Activated T-cell treated with anti-CD3 and anti-CD28 coated beads, Interleukin-2, amount 50 U/mL, for 72 hours (primary cell): ENCODE data around the gene SORCS3. TPM values are rescaled to one million over a fixed set of nuclear protein-coding genes. Genes with fewer than 3 reads are reported as not detected.

Experiments
- ATAC-seq, 2 donors: fragments of 150-1000 bp; cut with Tn5 transposase; replicated peaks in 1 of 2; 2 replicates each; pipeline ENCODE4 v1.10.0; 2021; ENCODE audit warnings: moderate library complexity in 2 of 2, mild to moderate bottlenecking in 1 of 2
- DNase-seq, 2 donors: peaks; one replicate each; pipeline ENCODE4 v3.0.0; 2021 to 2022; ENCODE audit warnings: mixed read lengths in 1 of 2
- H3K27ac Mint-ChIP-seq: one replicate; pipeline ENCODE4 v1.8.0; 2022; ENCODE audit warnings: mild to moderate bottlenecking, moderate library complexity, mixed read lengths
- H3K27me3 Mint-ChIP-seq: one replicate; pipeline ENCODE4 v1.8.0; 2022; ENCODE audit warnings: low read depth, mixed read lengths
- H3K36me3 Mint-ChIP-seq, 2 donors: one replicate each; pipeline ENCODE4 v1.8.0; 2022; ENCODE audit warnings: mixed read lengths in 2 of 2, mild to moderate bottlenecking in 1 of 2; ENCODE audit not compliant: insufficient read depth in 2 of 2
- H3K4me1 Mint-ChIP-seq: one replicate; pipeline ENCODE4 v1.8.0; 2022; ENCODE audit warnings: low read depth, mixed read lengths
- H3K4me3 Mint-ChIP-seq, 2 donors: one replicate each; pipeline ENCODE4 v1.8.0; 2022; ENCODE audit warnings: mild to moderate bottlenecking in 2 of 2, mixed read lengths in 2 of 2, moderate library complexity in 2 of 2
- H3K9me3 Mint-ChIP-seq, 2 donors: one replicate each; pipeline ENCODE4 v1.8.0; 2022; ENCODE audit warnings: mixed read lengths in 2 of 2
- total RNA-seq, 2 donors: library from RNA; stranded (reverse); gene quantifications; one replicate each; pipeline ENCODE4 v1.2.3, GENCODE V29; 2022

Gene SORCS3
- total RNA-seq, 2 donors from 2014 or later: not detected

- no peak overlapping the region for H3K4me3 Mint-ChIP-seq
- no peak for DNase-seq
- no peak overlapping the region for H3K27ac Mint-ChIP-seq
- no peaks in the 10 kb centered on the region for H3K27me3 Mint-ChIP-seq
- no peaks in the 10 kb centered on the region for H3K4me1 Mint-ChIP-seq
- no peaks in the 10 kb centered on the region for H3K9me3 Mint-ChIP-seq
- no peak for ATAC-seq
- no peaks in the 10 kb centered on the region for H3K36me3 Mint-ChIP-seq
These were observed 170.1 kb downstream of the SORCS3 start for GRCh38 chr10:104811166-104811565.

DNA sequence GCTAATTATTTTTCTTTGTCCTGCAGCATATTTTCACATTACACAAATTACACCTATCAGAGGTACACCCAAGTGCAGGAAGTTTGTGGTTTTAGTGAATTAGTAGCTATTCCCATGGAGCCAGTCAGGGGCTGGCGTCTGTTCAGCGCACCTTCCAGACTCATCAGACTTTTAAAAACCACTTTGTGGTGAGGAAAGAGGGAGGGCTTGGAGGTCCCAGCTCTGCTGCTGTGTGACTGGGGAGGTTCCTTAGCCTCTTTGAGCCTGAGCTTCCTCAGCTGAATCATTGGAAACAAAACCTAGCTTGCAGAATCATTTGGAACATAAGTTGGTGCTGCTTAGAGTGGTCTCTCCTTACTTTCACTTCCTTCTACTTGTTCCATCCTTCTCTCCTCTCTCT lies 175.4 kb downstream of the SORCS3 start:
- no peak for ATAC-seq
- Mint-ChIP-seq H3K27ac (no peak overlapping the region), H3K27me3 (no peaks in the 10 kb centered on the region), H3K4me1 (no peaks in the 10 kb centered on the region), H3K36me3 (no peaks in the 10 kb centered on the region), H3K4me3 (no peak overlapping the region), H3K9me3 (no peaks in the 10 kb centered on the region)
- no peak for DNase-seq

DNA sequence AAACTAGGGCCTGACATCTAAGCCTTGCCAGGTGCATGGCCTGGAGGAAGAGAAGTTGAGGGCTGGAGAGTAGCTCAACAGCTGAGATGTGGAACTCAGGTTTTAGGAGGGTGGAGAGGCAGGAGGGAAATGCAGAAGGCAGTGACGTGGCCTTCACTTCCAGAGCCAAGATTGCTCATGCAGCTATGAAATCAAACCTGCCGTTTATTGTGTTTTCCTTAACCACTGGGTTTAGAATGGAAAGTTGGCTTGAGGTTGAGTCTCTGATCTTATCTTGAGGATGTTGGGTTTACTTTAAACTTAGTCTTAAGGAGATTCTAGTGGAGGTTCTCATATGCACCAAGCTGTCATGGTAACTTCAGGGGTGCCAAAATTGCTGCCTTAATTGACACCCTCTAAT lies 178.6 kb downstream of the SORCS3 start:
- H3K4me3 Mint-ChIP-seq: no peak overlapping the region
- H3K36me3 Mint-ChIP-seq: no peaks in the 10 kb centered on the region
- H3K4me1 Mint-ChIP-seq: no peaks in the 10 kb centered on the region
- no peak overlapping the region for H3K27ac Mint-ChIP-seq
- DNase-seq (no peak), ATAC-seq (no peak)
- no peaks in the 10 kb centered on the region for H3K27me3 Mint-ChIP-seq
- peaks cover 0 to 3% of the 10 kb centered on the region in 2 donors for H3K9me3 Mint-ChIP-seq

GRCh38 chr10:104822088-104822487 lies 181.0 kb downstream of the SORCS3 start:
- Mint-ChIP-seq H3K4me3 (no peak overlapping the region), H3K4me1 (no peaks in the 10 kb centered on the region), H3K27me3 (no peaks in the 10 kb centered on the region), H3K36me3 (no peaks in the 10 kb centered on the region), H3K9me3 (peaks cover 2 to 5% of the 10 kb centered on the region in 2 donors), H3K27ac (no peak overlapping the region)
- DNase-seq (no peak), ATAC-seq (no peak)

DNA sequence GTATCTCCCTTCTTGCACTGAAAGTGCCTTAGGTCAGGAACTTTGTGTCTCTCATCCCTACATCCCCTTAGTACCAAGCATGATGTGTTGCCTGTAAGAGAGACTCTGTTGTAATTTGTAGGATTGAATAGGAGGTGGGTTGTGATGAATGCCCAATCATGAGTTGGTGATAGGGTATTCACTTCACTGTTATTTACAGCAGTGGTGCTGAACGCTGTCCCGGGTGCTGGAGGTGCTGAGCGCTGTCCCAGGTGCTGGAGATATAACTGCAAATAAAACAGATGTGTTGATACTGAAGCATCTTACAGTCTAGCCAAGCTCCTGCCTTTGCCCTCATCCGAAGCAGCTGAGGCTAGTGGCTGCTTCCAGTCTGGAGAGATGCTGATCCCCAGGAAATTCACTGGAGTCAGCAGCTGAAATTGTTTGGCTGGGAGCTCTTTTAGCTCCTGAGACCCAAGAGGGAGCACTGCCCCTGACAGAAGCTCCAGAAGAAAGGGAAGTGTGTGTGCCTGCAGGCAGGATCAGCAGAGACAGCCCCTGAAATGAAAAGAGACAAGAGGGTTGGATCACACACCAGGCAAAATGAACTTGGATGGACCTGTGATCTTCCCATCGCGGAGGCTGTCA lies 183.4 kb downstream of the SORCS3 start:
- Mint-ChIP-seq H3K4me1 (no peaks in the 10 kb centered on the region), H3K27me3 (no peaks in the 10 kb centered on the region)

DNA sequence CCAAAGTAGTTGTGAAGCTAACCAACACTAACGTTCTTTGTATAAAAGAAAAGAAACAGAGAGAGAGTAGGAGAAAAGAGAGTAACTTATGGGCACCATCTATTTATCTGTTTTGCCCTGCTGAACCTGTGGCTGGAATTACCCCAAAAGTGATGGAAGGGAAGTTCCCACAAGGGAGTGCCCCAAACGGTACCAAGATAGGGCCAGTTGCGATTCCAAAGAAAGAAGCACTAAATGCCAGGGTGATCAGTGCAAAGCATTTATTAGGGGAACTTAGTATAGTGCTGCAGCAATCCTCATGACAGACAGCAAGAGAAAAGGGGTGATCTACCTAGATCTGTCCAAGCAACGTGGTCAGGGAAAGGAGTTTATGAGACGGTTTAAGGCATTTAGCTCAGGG lies 190.2 kb downstream of the SORCS3 start:
- H3K27ac Mint-ChIP-seq: no peak overlapping the region
- no peaks in the 10 kb centered on the region for H3K36me3 Mint-ChIP-seq
- no peak overlapping the region for H3K4me3 Mint-ChIP-seq
- ATAC-seq (no peak), DNase-seq (no peak)
- H3K4me1 Mint-ChIP-seq: no peaks in the 10 kb centered on the region
- peaks cover 0 to 4% of the 10 kb centered on the region in 2 donors for H3K9me3 Mint-ChIP-seq
- peaks cover 9% of the 10 kb centered on the region for H3K27me3 Mint-ChIP-seq

More for the DNA sequence above, 183.4 kb downstream of the SORCS3 start:
- no peak for ATAC-seq
- Mint-ChIP-seq H3K27ac (no peak overlapping the region), H3K9me3 (peaks cover 2 to 7% of the 10 kb centered on the region in 2 donors), H3K36me3 (no peaks in the 10 kb centered on the region), H3K4me3 (no peak overlapping the region)
- peak; percentile 1 to 13 for DNase-seq

DNA sequence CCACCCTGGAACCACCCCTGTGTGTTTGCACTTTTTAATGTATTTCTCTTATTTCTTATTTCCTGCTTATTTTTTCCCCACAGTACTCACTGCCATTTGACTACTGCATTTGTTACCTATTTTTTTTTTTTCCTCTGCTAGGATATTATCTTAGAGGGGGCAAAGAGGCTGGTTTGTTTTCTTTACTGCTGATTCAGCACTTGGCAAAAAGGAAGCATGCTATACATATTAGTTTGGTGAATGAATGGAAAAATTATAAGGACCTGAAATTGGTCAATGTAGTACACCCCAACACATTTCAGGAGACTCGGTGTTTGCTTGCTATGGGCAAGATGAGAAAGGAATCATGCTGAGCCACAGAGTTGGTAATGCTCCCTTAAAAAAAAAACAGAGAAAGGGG lies 193.5 kb downstream of the SORCS3 start:
- no peak for ATAC-seq
- no peaks in the 10 kb centered on the region for H3K36me3 Mint-ChIP-seq
- H3K4me1 Mint-ChIP-seq: no peaks in the 10 kb centered on the region
- no peak overlapping the region for H3K4me3 Mint-ChIP-seq
- peaks cover 9% of the 10 kb centered on the region for H3K27me3 Mint-ChIP-seq
- no peak overlapping the region for H3K27ac Mint-ChIP-seq
- DNase-seq: no peak
- no peaks in the 10 kb centered on the region for H3K9me3 Mint-ChIP-seq

- Mint-ChIP-seq H3K4me1 (no peaks in the 10 kb centered on the region), H3K4me3 (no peak overlapping the region), H3K27me3 (peaks cover 9% of the 10 kb centered on the region), H3K27ac (no peak overlapping the region), H3K36me3 (no peaks in the 10 kb centered on the region), H3K9me3 (no peaks in the 10 kb centered on the region)
- ATAC-seq (no peak), DNase-seq (no peak)
These were observed 194.3 kb downstream of the SORCS3 start for GRCh38 chr10:104835422-104835821.

DNA sequence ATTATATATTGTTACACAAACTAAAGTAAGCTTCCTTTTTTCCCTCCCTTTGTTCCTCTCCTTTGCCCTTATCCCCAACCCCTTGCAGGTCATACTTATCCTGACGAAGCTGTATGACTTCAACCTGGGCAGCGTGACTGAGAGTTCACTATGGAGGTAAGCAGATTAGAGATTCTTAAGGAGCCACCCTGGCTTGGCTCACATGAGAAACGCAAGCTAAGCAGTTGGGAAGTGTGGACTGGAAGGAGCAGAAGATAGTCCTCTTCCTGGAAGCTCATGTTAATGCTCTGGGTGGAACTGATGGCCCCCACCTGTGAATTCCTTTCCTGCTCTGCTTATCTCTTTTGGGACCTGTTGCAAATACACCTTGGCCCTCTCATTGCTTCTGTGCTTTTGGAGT lies 201.6 kb downstream of the SORCS3 start:
- Mint-ChIP-seq H3K9me3 (no peaks in the 10 kb centered on the region), H3K27me3 (no peaks in the 10 kb centered on the region), H3K4me3 (no peak overlapping the region), H3K27ac (no peak overlapping the region), H3K4me1 (no peaks in the 10 kb centered on the region), H3K36me3 (no peaks in the 10 kb centered on the region)
- DNase-seq: no peak
- ATAC-seq: no peak

DNA sequence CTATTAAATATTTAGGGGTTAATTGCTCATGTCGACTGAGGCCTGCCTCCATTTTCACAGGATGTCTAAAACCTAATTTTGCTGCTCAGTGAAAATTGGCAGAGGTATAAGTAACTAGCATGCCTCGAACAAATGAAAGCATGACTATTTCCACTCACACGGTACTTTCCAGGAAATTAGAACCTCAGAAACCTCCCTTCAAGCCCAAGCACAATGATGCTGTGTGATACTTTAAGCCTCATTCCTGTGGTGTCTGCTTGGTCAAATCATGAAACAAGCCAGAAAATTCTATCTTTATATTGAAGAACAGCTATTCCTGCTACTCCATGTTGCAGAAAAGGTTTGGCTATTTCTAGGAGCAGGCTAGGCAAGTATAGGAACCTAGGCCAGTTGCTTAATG lies 203.0 kb downstream of the SORCS3 start:
- Mint-ChIP-seq H3K4me1 (no peaks in the 10 kb centered on the region), H3K36me3 (no peaks in the 10 kb centered on the region), H3K27me3 (no peaks in the 10 kb centered on the region), H3K9me3 (no peaks in the 10 kb centered on the region), H3K4me3 (no peak overlapping the region), H3K27ac (no peak overlapping the region)
- DNase-seq (no peak), ATAC-seq (peak in 1 of 2 donors; percentile 19)

DNA sequence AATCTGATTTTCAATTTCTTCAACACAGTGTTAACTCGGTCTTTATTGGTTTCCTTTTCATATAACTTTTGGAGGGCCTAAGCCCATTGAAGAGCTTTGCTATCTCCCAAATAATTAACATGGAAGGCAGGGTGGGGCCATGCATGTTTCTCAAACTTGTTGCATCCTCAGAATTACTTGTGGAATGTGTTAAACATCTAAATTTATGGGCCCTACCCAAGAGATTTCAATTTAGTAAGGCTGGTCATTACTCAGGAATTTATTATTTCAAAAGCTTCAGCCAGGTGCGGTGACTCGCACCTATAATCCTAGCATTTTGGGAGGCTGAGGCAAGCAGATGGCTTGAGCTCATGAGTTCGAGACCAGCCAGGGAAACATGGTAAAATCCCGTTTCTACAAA lies 208.9 kb downstream of the SORCS3 start:
- Mint-ChIP-seq H3K27ac (no peak overlapping the region), H3K27me3 (no peaks in the 10 kb centered on the region), H3K4me1 (no peaks in the 10 kb centered on the region), H3K4me3 (no peak overlapping the region), H3K9me3 (no peaks in the 10 kb centered on the region), H3K36me3 (no peaks in the 10 kb centered on the region)
- DNase-seq: no peak
- no peak for ATAC-seq

DNA sequence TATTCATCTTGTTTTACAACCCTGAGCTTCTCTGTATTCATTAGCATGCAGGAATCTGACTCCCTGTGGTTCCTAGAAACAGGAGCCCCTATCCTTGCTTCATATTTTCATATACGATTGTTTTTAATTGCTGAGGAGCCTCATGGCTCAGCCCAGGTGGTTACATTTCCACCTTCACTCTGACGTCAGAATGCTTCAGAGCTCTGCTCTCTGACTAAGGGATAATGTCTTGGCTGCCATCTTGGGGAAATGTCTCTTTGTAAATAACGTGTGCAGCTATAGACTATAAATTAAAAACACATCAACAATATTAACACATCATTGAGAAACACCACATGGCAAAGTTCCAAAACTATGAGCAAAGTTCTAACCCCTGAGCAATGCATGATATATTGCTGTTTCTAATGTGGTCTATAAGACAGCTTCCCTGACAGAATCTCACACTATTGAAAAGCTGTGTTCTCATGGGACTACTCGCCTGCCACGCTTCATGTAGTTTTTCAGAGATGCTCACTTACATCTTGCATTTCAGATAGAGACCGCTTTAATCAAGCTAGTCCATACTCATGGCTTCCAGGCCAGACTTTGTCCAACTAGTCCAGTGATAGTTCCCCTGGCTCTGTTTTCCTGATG lies 227.0 kb downstream of the SORCS3 start:
- H3K36me3 Mint-ChIP-seq: no peaks in the 10 kb centered on the region
- no peak overlapping the region for H3K4me3 Mint-ChIP-seq
- ATAC-seq (no peak), DNase-seq (no peak)
- no peak overlapping the region for H3K27ac Mint-ChIP-seq
- H3K4me1 Mint-ChIP-seq: no peaks in the 10 kb centered on the region
- no peaks in the 10 kb centered on the region for H3K27me3 Mint-ChIP-seq
- no peaks in the 10 kb centered on the region for H3K9me3 Mint-ChIP-seq

DNA sequence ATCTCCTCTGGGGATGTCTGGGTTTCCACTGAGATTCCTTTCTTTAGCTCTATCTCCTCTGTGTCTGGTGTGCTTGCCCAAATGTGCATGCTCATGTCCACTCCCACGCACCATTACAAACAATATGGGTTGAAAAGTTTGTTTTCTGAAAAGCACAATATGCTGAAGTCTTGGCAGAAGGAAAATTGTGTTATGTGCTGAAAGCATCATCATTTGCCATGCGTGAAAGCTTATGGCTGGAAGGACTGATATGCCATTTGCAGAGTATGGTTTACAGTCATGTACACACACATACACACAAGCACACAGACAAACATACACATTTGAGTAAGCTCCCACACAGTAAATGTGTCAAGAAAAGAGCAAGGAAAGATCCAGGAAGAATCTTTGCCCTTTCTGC lies 231.6 kb downstream of the SORCS3 start:
- H3K4me1 Mint-ChIP-seq: no peaks in the 10 kb centered on the region
- no peaks in the 10 kb centered on the region for H3K36me3 Mint-ChIP-seq
- H3K4me3 Mint-ChIP-seq: no peak overlapping the region
- H3K27me3 Mint-ChIP-seq: no peaks in the 10 kb centered on the region
- DNase-seq (no peak), ATAC-seq (no peak)
- H3K9me3 Mint-ChIP-seq: no peaks in the 10 kb centered on the region
- H3K27ac Mint-ChIP-seq: no peak overlapping the region

GRCh38 chr10:104873161-104873560 lies 232.1 kb downstream of the SORCS3 start:
- no peak for DNase-seq
- Mint-ChIP-seq H3K4me1 (no peaks in the 10 kb centered on the region), H3K4me3 (no peak overlapping the region), H3K27ac (no peak overlapping the region), H3K36me3 (no peaks in the 10 kb centered on the region), H3K9me3 (no peaks in the 10 kb centered on the region), H3K27me3 (no peaks in the 10 kb centered on the region)
- ATAC-seq: no peak
